Activated T-helper 17 cell treated with anti-CD3 and anti-CD28 coated beads, Interleukin-2, amount 50 U/mL, for 72 hours (primary cell): ENCODE measurements around the gene GABRB1. TPM values are rescaled to one million over a fixed set of nuclear protein-coding genes. Genes with fewer than 3 reads are reported as not detected.

Experiments
- ATAC-seq: fragments of 150-1000 bp; cut with Tn5 transposase; replicated peaks from 2 replicates; pipeline ENCODE4 v1.10.0; 2021; ENCODE audit warnings: mild to moderate bottlenecking, moderate library complexity
- H3K27ac Mint-ChIP-seq: one replicate; pipeline ENCODE4 v1.8.0; 2022; ENCODE audit warnings: mixed read lengths
- H3K27me3 Mint-ChIP-seq: one replicate; pipeline ENCODE4 v1.8.0; 2022; ENCODE audit warnings: mixed read lengths
- H3K36me3 Mint-ChIP-seq: one replicate; pipeline ENCODE4 v1.8.0; 2022; ENCODE audit warnings: low read depth, mild to moderate bottlenecking, mixed read lengths
- H3K4me1 Mint-ChIP-seq: one replicate; pipeline ENCODE4 v1.8.0; 2022; ENCODE audit warnings: mixed read lengths
- H3K4me3 Mint-ChIP-seq: one replicate; pipeline ENCODE4 v1.8.0; 2022; ENCODE audit warnings: mild to moderate bottlenecking, mixed read lengths
- H3K9me3 Mint-ChIP-seq: one replicate; pipeline ENCODE4 v1.8.0; 2022; ENCODE audit warnings: mixed read lengths
- total RNA-seq, 2 donors: library from RNA; stranded (reverse); gene quantifications; one replicate each; pipeline ENCODE4 v1.2.3, GENCODE V29; 2022

Gene GABRB1
- total RNA-seq, result not detected

- Mint-ChIP-seq H3K36me3 (no peaks in the 10 kb centered on the region), H3K4me3 (peak within 1 kb of the TSS; percentile 70), H3K27ac (no peak within 1 kb of the TSS), H3K27me3 (peaks cover 45% of the 10 kb centered on the region), H3K4me1 (peaks cover 11% of the 10 kb centered on the region), H3K9me3 (no peaks in the 10 kb centered on the region)
- ATAC-seq, result no peak
These were observed at the start of gene GABRB1 for GRCh38 chr4:47031011-47031678. TSS of gene GABRB1 (plus strand) at chr4:47031567.

- Mint-ChIP-seq H3K4me3 (no peak overlapping the region), H3K9me3 (no peaks in the 10 kb centered on the region), H3K4me1 (no peaks in the 10 kb centered on the region), H3K36me3 (no peaks in the 10 kb centered on the region), H3K27ac (no peak overlapping the region), H3K27me3 (peaks cover 10% of the 10 kb centered on the region)
- no peak for ATAC-seq
These were observed 46.6 kb upstream of the GABRB1 start for GRCh38 chr4:46984781-46985180.

GRCh38 chr4:46986922-46987638, 44.3 kb upstream of the GABRB1 start:
- Mint-ChIP-seq H3K4me3 (no peak overlapping the region), H3K4me1 (peaks cover under 1% of the 10 kb centered on the region), H3K9me3 (no peaks in the 10 kb centered on the region), H3K27me3 (peaks cover 11% of the 10 kb centered on the region), H3K27ac (no peak overlapping the region), H3K36me3 (no peaks in the 10 kb centered on the region)
- ATAC-seq, result no peak

GRCh38 chr4:46992338-46992737, 39.0 kb upstream of the GABRB1 start:
- ATAC-seq, result no peak
- Mint-ChIP-seq H3K9me3 (no peaks in the 10 kb centered on the region), H3K27ac (no peak overlapping the region), H3K36me3 (no peaks in the 10 kb centered on the region), H3K27me3 (peaks cover 44% of the 10 kb centered on the region), H3K4me1 (peaks cover 6% of the 10 kb centered on the region), H3K4me3 (peak overlapping the region; percentile 50)

- Mint-ChIP-seq H3K9me3 (no peaks in the 10 kb centered on the region), H3K27me3 (peaks cover 47% of the 10 kb centered on the region), H3K36me3 (no peaks in the 10 kb centered on the region), H3K4me1 (peaks cover 6% of the 10 kb centered on the region), H3K27ac (no peak within 1 kb of the TSS), H3K4me3 (peak within 1 kb of the TSS; percentile 50)
- no peak for ATAC-seq
These were observed 38.0 kb upstream of the GABRB1 start, which contains the start of gene GABRA4 for GRCh38 chr4:46993075-46994006. TSS of gene GABRA4 (minus strand) at chr4:46993581. CDS start at chr4:46993424, 157 bp downstream.

GRCh38 chr4:46994007-46994405, 37.4 kb upstream of the GABRB1 start:
- Mint-ChIP-seq H3K9me3 (no peaks in the 10 kb centered on the region), H3K36me3 (no peaks in the 10 kb centered on the region), H3K27me3 (peaks cover 44% of the 10 kb centered on the region), H3K27ac (no peak overlapping the region), H3K4me1 (peaks cover 6% of the 10 kb centered on the region), H3K4me3 (peak overlapping the region; percentile 50)
- no peak for ATAC-seq

- Mint-ChIP-seq H3K36me3 (no peaks in the 10 kb centered on the region), H3K4me3 (no peak overlapping the region), H3K27ac (no peak overlapping the region), H3K27me3 (peaks cover 25% of the 10 kb centered on the region), H3K4me1 (no peaks in the 10 kb centered on the region), H3K9me3 (no peaks in the 10 kb centered on the region)
- no peak for ATAC-seq
These were observed 31.8 kb upstream of the GABRB1 start for GRCh38 chr4:46999566-46999965.

- no peak overlapping the region for H3K4me3 Mint-ChIP-seq
- no peak for ATAC-seq
- no peaks in the 10 kb centered on the region for H3K9me3 Mint-ChIP-seq
- H3K36me3 Mint-ChIP-seq, result no peaks in the 10 kb centered on the region
- no peak overlapping the region for H3K27ac Mint-ChIP-seq
- peaks cover 17% of the 10 kb centered on the region for H3K27me3 Mint-ChIP-seq
- no peaks in the 10 kb centered on the region for H3K4me1 Mint-ChIP-seq
These were observed 31.0 kb upstream of the GABRB1 start for GRCh38 chr4:47000406-47000805.

GRCh38 chr4:47002580-47002979, 28.8 kb upstream of the GABRB1 start:
- no peak for ATAC-seq
- no peaks in the 10 kb centered on the region for H3K9me3 Mint-ChIP-seq
- H3K27ac Mint-ChIP-seq, result no peak overlapping the region
- no peaks in the 10 kb centered on the region for H3K36me3 Mint-ChIP-seq
- H3K4me1 Mint-ChIP-seq, result no peaks in the 10 kb centered on the region
- H3K27me3 Mint-ChIP-seq, result peaks cover 10% of the 10 kb centered on the region
- H3K4me3 Mint-ChIP-seq, result no peak overlapping the region

GRCh38 chr4:47010347-47010911, 20.9 kb upstream of the GABRB1 start:
- H3K27me3 Mint-ChIP-seq, result no peaks in the 10 kb centered on the region
- H3K36me3 Mint-ChIP-seq, result no peaks in the 10 kb centered on the region
- peaks cover 11% of the 10 kb centered on the region for H3K4me1 Mint-ChIP-seq
- H3K9me3 Mint-ChIP-seq, result no peaks in the 10 kb centered on the region
- H3K4me3 Mint-ChIP-seq, result peak overlapping the region; percentile 63
- H3K27ac Mint-ChIP-seq, result peak overlapping the region; percentile 84
- ATAC-seq, result no peak

GRCh38 chr4:47010912-47011446, 20.4 kb upstream of the GABRB1 start:
- no peaks in the 10 kb centered on the region for H3K27me3 Mint-ChIP-seq

GRCh38 chr4:47012676-47013075, 18.7 kb upstream of the GABRB1 start:
- Mint-ChIP-seq H3K27ac (no peak overlapping the region), H3K36me3 (no peaks in the 10 kb centered on the region), H3K27me3 (no peaks in the 10 kb centered on the region), H3K9me3 (no peaks in the 10 kb centered on the region), H3K4me1 (peaks cover 11% of the 10 kb centered on the region), H3K4me3 (no peak overlapping the region)
- no peak for ATAC-seq

More at GRCh38 chr4:47010912-47011446, 20.4 kb upstream of the GABRB1 start:
- Mint-ChIP-seq H3K36me3 (no peaks in the 10 kb centered on the region), H3K9me3 (no peaks in the 10 kb centered on the region), H3K27ac (peak overlapping the region; percentile 84), H3K4me1 (peaks cover 11% of the 10 kb centered on the region), H3K4me3 (peak overlapping the region; percentile 63)
- peak; percentile 73 for ATAC-seq

- Mint-ChIP-seq H3K4me1 (peaks cover 11% of the 10 kb centered on the region), H3K9me3 (no peaks in the 10 kb centered on the region), H3K4me3 (no peak overlapping the region), H3K27ac (no peak overlapping the region), H3K27me3 (no peaks in the 10 kb centered on the region), H3K36me3 (no peaks in the 10 kb centered on the region)
- no peak for ATAC-seq
These were observed 18.0 kb upstream of the GABRB1 start for GRCh38 chr4:47013373-47013772.

GRCh38 chr4:47017081-47017480, 14.3 kb upstream of the GABRB1 start:
- H3K9me3 Mint-ChIP-seq, result no peaks in the 10 kb centered on the region
- H3K36me3 Mint-ChIP-seq, result no peaks in the 10 kb centered on the region
- peaks cover 3% of the 10 kb centered on the region for H3K27me3 Mint-ChIP-seq
- no peak for ATAC-seq
- no peak overlapping the region for H3K27ac Mint-ChIP-seq
- H3K4me1 Mint-ChIP-seq, result no peaks in the 10 kb centered on the region
- H3K4me3 Mint-ChIP-seq, result no peak overlapping the region
